ENCODE data around the gene BDNF.

GRCh38 chr11:27610280-27610679, 90.0 kb downstream of the BDNF start:
- TF ChIP-seq POLR2AphosphoS5 (IDR thresholded peaks at IDR 0.05; ENCODE audit: borderline replicate concordance, low read depth, low read length) (no peak), EZH2 (IDR thresholded peaks at IDR 0.05) (no peak), FOXP2 (optimal IDR thresholded peaks at IDR 0.05; ENCODE audit: control extremely low read depth, extremely low read length, insufficient read depth) (no peak)
